HepG2 (cell line): ENCODE results near the gene GADD45GIP1. TPM values are rescaled to one million over a fixed set of nuclear protein-coding genes. Genes with fewer than 3 reads are reported as not detected.
A peak's percentile ranks its signal among the peaks of the same experiment; 100 is the strongest.

Experiments used
- CEBPG ChIP-seq: IDR thresholded peaks from 2 replicates; pipeline ENCODE4 v1.6.1; 2016
- ETV5 ChIP-seq: IDR thresholded peaks from 2 replicates; pipeline ENCODE4 v1.6.1; 2018; ENCODE audit warnings: missing biosample characterization, missing genetic modification reagents, inconsistent platforms, borderline replicate concordance
- FIP1L1 ChIP-seq: fragments of 200-400 bp; formaldehyde crosslinking; IDR thresholded peaks from 2 replicates; pipeline ENCODE4 v1.6.1; 2018; ENCODE audit warnings: low read depth, mild to moderate bottlenecking, low read length, moderate library complexity, borderline replicate concordance; ENCODE audit not compliant: insufficient read depth
- KAT7 ChIP-seq: IDR thresholded peaks from 2 replicates; pipeline ENCODE4 v1.6.1; 2018; ENCODE audit warnings: borderline replicate concordance, missing compliant biosample characterization
- NCOA5 ChIP-seq: sonication (generic); formaldehyde crosslinking; IDR thresholded peaks from 2 replicates; pipeline ENCODE4 v1.4.0; 2020; ENCODE audit warnings: missing genetic modification reagents
- NKX3-1 ChIP-seq: sonication (generic); formaldehyde crosslinking; IDR thresholded peaks from 2 replicates; pipeline ENCODE4 v1.5.0; 2020; ENCODE audit warnings: missing genetic modification reagents
- ONECUT2 ChIP-seq: sonication (generic); formaldehyde crosslinking; IDR thresholded peaks from 2 replicates; pipeline ENCODE4 v1.4.0; 2020; ENCODE audit warnings: missing genetic modification reagents
- PPARG ChIP-seq: conservative IDR thresholded peaks from 2 replicates; pipeline ENCODE4 v1.6.1; 2016; ENCODE audit warnings: missing biosample characterization, missing genetic modification reagents
- RBFOX2 ChIP-seq: fragments of 200-400 bp; formaldehyde crosslinking; IDR thresholded peaks from 2 replicates; pipeline ENCODE4 v1.6.1; 2017; ENCODE audit warnings: low read depth, mild to moderate bottlenecking, low read length
- RELA ChIP-seq: sonication (generic); formaldehyde crosslinking; IDR thresholded peaks from 2 replicates; pipeline ENCODE4 v1.4.0; 2020; ENCODE audit warnings: missing genetic modification reagents
- SMAD1 ChIP-seq: sonication (generic); formaldehyde crosslinking; IDR thresholded peaks from 2 replicates; pipeline ENCODE4 v1.4.0; 2020; ENCODE audit warnings: missing genetic modification reagents, low read depth, mild to moderate bottlenecking, borderline replicate concordance
- YEATS4 ChIP-seq: sonication (generic); formaldehyde crosslinking; IDR thresholded peaks from 2 replicates; pipeline ENCODE4 v1.4.0; 2020; ENCODE audit warnings: missing genetic modification reagents, borderline replicate concordance
- ZNF10 ChIP-seq: sonication (generic); formaldehyde crosslinking; IDR thresholded peaks from 2 replicates; pipeline ENCODE4 v1.4.0; 2020; ENCODE audit warnings: mild to moderate bottlenecking, low read depth, missing genetic modification reagents, borderline replicate concordance
- ZNF17 ChIP-seq: sonication (generic); formaldehyde crosslinking; IDR thresholded peaks from 2 replicates; pipeline ENCODE4 v1.5.0; 2020; ENCODE audit warnings: mild to moderate bottlenecking, missing genetic modification reagents
- ZNF468 ChIP-seq: sonication (generic); formaldehyde crosslinking; IDR thresholded peaks from 2 replicates; pipeline ENCODE4 v1.8.0; 2022; ENCODE audit warnings: mild to moderate bottlenecking, moderate library complexity, missing genetic modification reagents
- ZNF563 ChIP-seq: sonication (generic); formaldehyde crosslinking; IDR thresholded peaks from 2 replicates; pipeline ENCODE4 v1.8.0; 2022; ENCODE audit warnings: mild to moderate bottlenecking, moderate library complexity, missing genetic modification reagents
- ZSCAN25 ChIP-seq: sonication (generic); formaldehyde crosslinking; IDR thresholded peaks from 2 replicates; pipeline ENCODE4 v1.8.0; 2022; ENCODE audit warnings: mild to moderate bottlenecking, missing genetic modification reagents
- ZSCAN30 ChIP-seq: sonication (generic); formaldehyde crosslinking; IDR thresholded peaks from 2 replicates; pipeline ENCODE4 v1.5.0; 2020; ENCODE audit warnings: mild to moderate bottlenecking, missing genetic modification reagents
- polyA plus RNA-seq, 8 experiments: library from polyadenylated mRNA; depleted of rRNA in 3 of 8; stranded (reverse) in 7 of 8; unstranded in 1 of 8; fragments of >200 nt; fragmentation: Illumina TruSeq in 4 of 8; extraction: Trizol in 4 of 8; gene quantifications; 2 replicates each; pipeline versions ENCODE4 v1.2.1 to v1.2.3, GENCODE V29; 2011 to 2016; ENCODE audit warnings: low read depth in 4 of 8, missing spikeins in 1 of 8, mixed read lengths in 1 of 8; ENCODE audit not compliant: insufficient read depth in 1 of 8
- total RNA-seq, 5 experiments: library from RNA; depleted of rRNA; stranded (reverse); fragments of >200 nt; fragmentation: Illumina TruSeq; extraction: Trizol; gene quantifications; 2 replicates each; pipeline ENCODE4 v1.2.3, GENCODE V29; 2016; ENCODE audit warnings: low read depth in 1 of 5
- TF ChIP-seq, protein P1 (sequence below): IDR thresholded peaks from 2 replicates; pipeline ENCODE4 v1.6.1; 2016; ENCODE audit warnings: mild to moderate bottlenecking, missing biosample characterization, missing genetic modification reagents
- TF ChIP-seq, protein P2 (sequence below): sonication (generic); formaldehyde crosslinking; IDR thresholded peaks from 2 replicates; pipeline ENCODE4 v1.8.1; 2022; ENCODE audit warnings: mild to moderate bottlenecking, missing genetic modification reagents
- TF ChIP-seq, protein P3 (sequence below), 2 experiments: IDR thresholded peaks; 2 replicates each; pipeline ENCODE4 v1.6.1; 2011 to 2012; ENCODE audit warnings: low read length in 2 of 2, borderline replicate concordance in 1 of 2, low read depth in 1 of 2, mild to moderate bottlenecking in 1 of 2, moderate library complexity in 1 of 2
- TF ChIP-seq, protein P4 (sequence below): sonication (generic); formaldehyde crosslinking; IDR thresholded peaks from 2 replicates; pipeline ENCODE4 v1.5.0; 2020; ENCODE audit warnings: missing genetic modification reagents

The GADD45GIP1 gene
- total and polyA plus RNA-seq, 2 of the 13 experiments (the other 11 are each of a cell fraction or from before 2014, with no cell fraction given): 24.6 to 30.7 TPM

DNA sequence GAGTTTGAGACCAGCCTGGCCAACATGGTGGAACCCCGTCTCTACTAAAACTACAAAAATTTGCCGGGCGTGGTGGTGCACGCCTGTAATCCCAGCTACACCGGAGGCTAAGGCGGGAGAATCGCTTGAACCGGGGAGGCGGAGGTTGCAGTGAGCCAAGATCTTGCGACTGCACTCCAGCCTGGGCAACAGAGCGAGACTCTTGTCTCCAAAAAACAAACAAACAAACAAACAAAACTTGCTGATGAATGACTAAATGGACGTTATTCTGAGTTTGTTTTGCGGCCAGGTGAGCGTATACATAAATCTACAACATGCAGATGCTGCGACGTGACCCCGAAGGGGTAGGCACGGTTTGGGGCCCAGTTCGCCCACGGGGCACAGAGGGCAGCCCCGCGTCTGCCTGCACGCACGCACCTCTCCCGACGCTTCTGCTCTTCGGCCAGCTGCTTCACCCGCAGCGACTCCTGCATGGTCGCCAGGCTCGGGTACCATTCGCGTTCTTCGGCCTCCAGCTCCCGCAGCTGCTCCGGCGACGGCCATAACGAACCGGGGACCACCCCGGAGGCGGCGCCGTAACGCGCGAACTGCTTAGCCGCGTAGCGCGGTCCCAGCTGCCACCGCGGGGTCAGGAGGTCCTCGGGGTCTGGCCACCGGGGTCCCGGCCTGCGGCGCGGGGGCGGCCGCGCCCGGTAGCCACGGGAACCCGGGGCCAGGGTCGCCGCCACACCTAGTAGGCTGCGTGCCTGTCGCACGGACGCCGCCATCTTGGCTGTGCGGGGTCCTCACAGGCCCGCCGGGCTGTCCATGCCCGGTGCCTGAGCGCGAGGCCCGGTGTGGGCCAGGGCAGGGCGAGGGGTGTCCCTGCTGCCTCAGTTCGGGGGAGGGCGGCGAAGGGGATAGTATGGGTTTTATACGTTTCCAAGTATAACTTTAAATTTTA, at the start of gene GADD45GIP1 (continued):
- TF ChIP-seq ETV5 (CRISPR knock-in tag): no peak; the same call in 1 of the 2 replicates
- peak; percentile 23; the same call in 1 of the 2 replicates for TF ChIP-seq PPARG (CRISPR knock-in tag)
- no peak for TF ChIP-seq CEBPG (CRISPR knock-in tag)
- TF ChIP-seq ZNF17 (CRISPR knock-in tag): 0 out of 2 replicates have a peak, but pooled peaks have one; percentile 47
- TF ChIP-seq ZNF563 (CRISPR knock-in tag): peak; percentile 86
- no peak for TF ChIP-seq FIP1L1
- TF ChIP-seq RBFOX2: peak; percentile 98
- TF ChIP-seq NKX3-1: no peak
- TF ChIP-seq KAT7 (CRISPR knock-in tag): peak; percentile 50; the same call in 1 of the 2 replicates
- TF ChIP-seq ZSCAN25 (CRISPR knock-in tag): peak; percentile 47; the same call in 1 of the 2 replicates
- TF ChIP-seq, protein P1, sequence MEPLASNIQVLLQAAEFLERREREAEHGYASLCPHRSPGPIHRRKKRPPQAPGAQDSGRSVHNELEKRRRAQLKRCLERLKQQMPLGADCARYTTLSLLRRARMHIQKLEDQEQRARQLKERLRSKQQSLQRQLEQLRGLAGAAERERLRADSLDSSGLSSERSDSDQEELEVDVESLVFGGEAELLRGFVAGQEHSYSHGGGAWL: peak; percentile 96
- TF ChIP-seq, protein P2, sequence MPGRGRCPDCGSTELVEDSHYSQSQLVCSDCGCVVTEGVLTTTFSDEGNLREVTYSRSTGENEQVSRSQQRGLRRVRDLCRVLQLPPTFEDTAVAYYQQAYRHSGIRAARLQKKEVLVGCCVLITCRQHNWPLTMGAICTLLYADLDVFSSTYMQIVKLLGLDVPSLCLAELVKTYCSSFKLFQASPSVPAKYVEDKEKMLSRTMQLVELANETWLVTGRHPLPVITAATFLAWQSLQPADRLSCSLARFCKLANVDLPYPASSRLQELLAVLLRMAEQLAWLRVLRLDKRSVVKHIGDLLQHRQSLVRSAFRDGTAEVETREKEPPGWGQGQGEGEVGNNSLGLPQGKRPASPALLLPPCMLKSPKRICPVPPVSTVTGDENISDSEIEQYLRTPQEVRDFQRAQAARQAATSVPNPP (CRISPR knock-in tag): no peak
- TF ChIP-seq SMAD1 (CRISPR knock-in tag): no peak
- no peak for TF ChIP-seq ZNF10
- TF ChIP-seq ZNF468: no peak
- TF ChIP-seq, protein P3, sequence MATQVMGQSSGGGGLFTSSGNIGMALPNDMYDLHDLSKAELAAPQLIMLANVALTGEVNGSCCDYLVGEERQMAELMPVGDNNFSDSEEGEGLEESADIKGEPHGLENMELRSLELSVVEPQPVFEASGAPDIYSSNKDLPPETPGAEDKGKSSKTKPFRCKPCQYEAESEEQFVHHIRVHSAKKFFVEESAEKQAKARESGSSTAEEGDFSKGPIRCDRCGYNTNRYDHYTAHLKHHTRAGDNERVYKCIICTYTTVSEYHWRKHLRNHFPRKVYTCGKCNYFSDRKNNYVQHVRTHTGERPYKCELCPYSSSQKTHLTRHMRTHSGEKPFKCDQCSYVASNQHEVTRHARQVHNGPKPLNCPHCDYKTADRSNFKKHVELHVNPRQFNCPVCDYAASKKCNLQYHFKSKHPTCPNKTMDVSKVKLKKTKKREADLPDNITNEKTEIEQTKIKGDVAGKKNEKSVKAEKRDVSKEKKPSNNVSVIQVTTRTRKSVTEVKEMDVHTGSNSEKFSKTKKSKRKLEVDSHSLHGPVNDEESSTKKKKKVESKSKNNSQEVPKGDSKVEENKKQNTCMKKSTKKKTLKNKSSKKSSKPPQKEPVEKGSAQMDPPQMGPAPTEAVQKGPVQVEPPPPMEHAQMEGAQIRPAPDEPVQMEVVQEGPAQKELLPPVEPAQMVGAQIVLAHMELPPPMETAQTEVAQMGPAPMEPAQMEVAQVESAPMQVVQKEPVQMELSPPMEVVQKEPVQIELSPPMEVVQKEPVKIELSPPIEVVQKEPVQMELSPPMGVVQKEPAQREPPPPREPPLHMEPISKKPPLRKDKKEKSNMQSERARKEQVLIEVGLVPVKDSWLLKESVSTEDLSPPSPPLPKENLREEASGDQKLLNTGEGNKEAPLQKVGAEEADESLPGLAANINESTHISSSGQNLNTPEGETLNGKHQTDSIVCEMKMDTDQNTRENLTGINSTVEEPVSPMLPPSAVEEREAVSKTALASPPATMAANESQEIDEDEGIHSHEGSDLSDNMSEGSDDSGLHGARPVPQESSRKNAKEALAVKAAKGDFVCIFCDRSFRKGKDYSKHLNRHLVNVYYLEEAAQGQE (IDR thresholded peaks at IDR 0.05; ENCODE audit: borderline replicate concordance in 1 of 2, low read depth in 1 of 2, low read length in 2 of 2): no peak
- TF ChIP-seq ONECUT2 (CRISPR knock-in tag): no peak
- TF ChIP-seq, protein P4, sequence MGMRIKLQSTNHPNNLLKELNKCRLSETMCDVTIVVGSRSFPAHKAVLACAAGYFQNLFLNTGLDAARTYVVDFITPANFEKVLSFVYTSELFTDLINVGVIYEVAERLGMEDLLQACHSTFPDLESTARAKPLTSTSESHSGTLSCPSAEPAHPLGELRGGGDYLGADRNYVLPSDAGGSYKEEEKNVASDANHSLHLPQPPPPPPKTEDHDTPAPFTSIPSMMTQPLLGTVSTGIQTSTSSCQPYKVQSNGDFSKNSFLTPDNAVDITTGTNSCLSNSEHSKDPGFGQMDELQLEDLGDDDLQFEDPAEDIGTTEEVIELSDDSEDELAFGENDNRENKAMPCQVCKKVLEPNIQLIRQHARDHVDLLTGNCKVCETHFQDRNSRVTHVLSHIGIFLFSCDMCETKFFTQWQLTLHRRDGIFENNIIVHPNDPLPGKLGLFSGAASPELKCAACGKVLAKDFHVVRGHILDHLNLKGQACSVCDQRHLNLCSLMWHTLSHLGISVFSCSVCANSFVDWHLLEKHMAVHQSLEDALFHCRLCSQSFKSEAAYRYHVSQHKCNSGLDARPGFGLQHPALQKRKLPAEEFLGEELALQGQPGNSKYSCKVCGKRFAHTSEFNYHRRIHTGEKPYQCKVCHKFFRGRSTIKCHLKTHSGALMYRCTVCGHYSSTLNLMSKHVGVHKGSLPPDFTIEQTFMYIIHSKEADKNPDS (CRISPR knock-in tag): no peak
- TF ChIP-seq YEATS4: peak; percentile 77; the same call in 1 of the 2 replicates
- TF ChIP-seq RELA (CRISPR knock-in tag): no peak
- no peak for TF ChIP-seq NCOA5
- TF ChIP-seq ZSCAN30: peak; percentile 82; the same call in 1 of the 2 replicates
